Astrocyte of the spinal cord (primary cell): ENCODE measurements around the gene ITGA8.

Source experiments
- DNase-seq: peaks from one replicate; pipeline ENCODE4 v3.0.0; 2011; ENCODE audit warnings: low read depth, low spot score
- H3K4me3 ChIP-seq: 2 replicates; pipeline ENCODE4 v1.5.1; 2011; ENCODE audit warnings: low read depth, mild to moderate bottlenecking, low read length, moderate library complexity
- CTCF ChIP-seq: IDR thresholded peaks from 2 replicates; pipeline ENCODE4 v1.5.1; 2012; ENCODE audit warnings: low read depth, mild to moderate bottlenecking, low read length, inconsistent platforms
- in situ Hi-C: cut with HindIII; loops from 2 replicates; pipeline ENCODE4 v1.10.0; 2017; ENCODE audit warnings: low sequenced_read_pairs

ITGA8 gene

GRCh38 chr10:15494850-15495506, 224.7 kb downstream of the ITGA8 start:
- H3K4me3 ChIP-seq = no peak overlapping the region
- TF ChIP-seq CTCF = no peak
- in situ Hi-C loops = no loop called here
- no peak for DNase-seq

DNA sequence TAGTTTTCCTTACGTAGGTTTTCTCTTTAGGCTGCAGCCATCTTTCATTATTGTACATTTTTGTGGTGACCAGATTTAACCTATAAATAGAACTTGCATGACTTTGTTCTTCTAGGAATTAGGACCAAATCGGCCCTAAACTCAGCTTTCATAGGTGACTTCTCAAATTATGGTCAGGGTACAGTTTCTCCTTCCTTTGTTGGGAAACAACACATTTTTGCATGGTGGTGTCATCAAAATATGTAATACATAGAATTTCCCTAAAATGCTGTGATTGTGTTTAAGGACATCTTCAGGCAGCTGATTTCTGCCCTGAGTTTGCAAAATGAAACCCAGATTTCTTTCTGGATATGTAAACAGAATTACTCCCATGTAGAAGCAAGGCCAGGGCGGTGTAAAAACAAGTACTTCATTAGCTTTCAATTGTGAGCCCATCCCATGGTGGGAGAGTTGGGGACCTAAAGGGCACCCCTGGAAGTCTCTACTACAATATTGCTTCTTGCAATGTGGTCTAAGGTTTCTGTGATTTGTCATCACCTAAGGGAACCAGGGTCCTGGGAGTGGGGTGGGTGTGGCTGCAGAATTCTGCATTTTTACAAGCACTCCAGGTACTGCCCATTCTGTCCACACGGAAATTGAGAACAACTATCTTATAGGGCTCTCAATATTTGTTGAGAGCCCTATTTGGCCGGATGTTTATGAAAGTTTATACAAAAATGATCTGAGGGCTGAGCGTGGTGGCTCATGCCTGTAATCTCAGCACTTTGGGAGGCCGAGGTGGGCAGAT, 227.7 kb downstream of the ITGA8 start:
- H3K4me3 ChIP-seq = no peak overlapping the region
- in situ Hi-C loops = no loop called here
- TF ChIP-seq CTCF = no peak
- no peak for DNase-seq

- TF ChIP-seq CTCF = no peak
- no peak for DNase-seq
- in situ Hi-C loops = no loop called here
- H3K4me3 ChIP-seq = no peak overlapping the region
Observed at GRCh38 chr10:15489431-15489830, 230.3 kb downstream of the ITGA8 start.

GRCh38 chr10:15487376-15487775, 232.3 kb downstream of the ITGA8 start:
- TF ChIP-seq CTCF = no peak
- no peak for DNase-seq
- H3K4me3 ChIP-seq = no peak overlapping the region
- in situ Hi-C loops = no loop called here

DNA sequence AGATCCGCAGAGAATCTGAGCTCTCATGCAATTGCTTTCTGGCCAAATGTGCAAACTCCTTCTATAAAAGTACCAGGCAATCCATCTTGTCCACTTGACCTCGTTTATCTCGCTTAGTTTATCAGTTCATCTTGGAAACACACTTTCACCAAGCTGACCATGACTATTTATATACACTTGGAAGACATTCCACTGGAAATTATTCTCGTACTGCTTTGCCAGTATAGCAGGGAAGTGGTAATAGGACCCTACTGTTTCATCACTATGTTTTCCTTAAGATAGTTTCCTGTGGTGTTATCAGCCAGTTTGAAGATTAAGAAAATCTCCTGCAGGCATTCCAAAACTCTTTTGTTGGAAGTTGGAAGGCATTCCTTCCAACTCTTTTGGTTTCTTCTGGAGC, 233.3 kb downstream of the ITGA8 start:
- in situ Hi-C loops = no loop called here
- peak; percentile 73 for DNase-seq
- TF ChIP-seq CTCF = no peak
- H3K4me3 ChIP-seq = no peak overlapping the region

GRCh38 chr10:15485684-15486316, 233.9 kb downstream of the ITGA8 start:
- no peak for TF ChIP-seq CTCF
- no peak overlapping the region for H3K4me3 ChIP-seq
- DNase-seq = peak; percentile 77
- in situ Hi-C loops = no loop called here
